GM21786 (cell line): ENCODE results near the gene GPR137B.
A peak's percentile ranks its signal among the peaks of the same experiment; 100 is the strongest.

Experiments
- ATAC-seq: cut with Tn5 transposase; IDR thresholded peaks from one replicate; pipeline ENCODE4 v1.9.1; 2021; ENCODE audit not compliant: unreplicated experiment

GPR137B gene

DNA sequence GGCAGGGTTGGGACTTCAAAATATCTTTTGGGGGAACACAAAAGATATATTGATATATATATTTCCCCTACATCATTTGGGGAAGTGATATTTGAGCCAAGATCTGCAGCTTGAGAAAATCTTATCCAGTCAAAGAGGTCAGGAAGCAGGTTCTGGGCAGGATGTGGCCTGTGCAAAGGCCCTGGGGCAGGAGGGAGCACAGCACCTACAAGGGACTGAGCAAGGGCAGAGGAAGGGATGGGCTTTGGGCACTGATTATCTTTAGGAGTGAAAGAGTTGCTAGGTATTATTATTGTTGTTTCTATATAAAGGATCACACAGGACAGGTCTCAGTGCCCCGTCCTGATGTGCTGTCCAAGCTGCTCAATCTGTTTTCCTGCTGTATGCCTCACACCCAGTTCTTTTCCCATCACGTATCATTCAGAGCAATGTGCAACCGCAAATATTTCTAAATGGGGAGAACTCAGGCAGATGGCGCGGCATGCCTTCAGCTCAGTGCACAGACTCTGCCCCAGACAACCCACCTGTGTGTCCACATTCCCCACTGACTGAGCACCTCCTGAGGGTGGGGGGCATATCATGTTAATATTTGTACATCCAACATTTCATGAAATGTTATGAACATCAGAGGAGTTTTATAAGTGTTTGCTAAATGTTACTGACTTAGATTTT lies 28.1 kb upstream of the GPR137B start:
- ATAC-seq = no peak

DNA sequence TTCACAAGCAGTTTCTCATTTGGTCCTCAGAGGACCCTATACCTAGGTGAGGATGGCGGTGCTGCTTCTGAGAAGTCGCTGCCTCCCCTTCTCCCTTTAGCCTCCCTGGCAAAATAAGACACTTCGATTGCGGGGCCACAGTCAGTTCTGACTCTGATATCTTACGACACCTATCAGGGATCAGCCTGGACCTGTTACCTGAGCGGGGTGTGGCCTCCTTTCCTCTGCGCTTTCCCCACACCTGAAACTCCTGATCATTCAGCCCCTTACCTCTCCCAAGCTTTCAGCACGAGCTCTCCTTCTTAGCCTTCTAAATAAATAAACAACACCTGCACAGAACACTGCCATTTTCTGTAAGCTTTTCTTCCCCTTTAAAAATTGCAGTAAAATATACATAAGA lies 24.6 kb upstream of the GPR137B start:
- ATAC-seq = no peak

DNA sequence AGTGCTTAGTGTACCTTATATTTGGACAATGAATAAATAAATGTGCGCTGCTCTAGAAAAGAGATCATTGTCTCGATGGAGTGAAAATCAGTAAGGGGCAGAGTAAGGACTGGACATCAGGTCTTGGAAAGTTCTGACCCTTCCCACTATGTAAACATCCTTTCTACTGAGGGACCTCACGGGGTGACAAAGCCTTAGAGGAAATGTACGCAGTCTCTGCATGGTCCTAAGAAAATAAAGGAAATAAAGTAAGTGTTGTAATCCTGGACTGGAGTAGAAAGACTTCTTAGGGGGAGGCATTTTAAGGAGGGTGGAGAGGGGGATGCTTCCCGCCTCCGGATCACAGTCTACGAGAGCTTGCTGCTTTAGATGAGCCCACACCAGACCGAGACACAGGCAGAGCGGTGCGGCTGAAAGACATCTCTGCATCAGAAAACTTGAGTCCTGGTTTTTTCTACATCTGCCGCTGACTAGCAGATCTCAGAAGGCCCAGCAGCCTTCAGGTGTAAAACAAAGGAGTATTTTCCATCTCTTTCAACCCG lies 22.3 kb upstream of the GPR137B start:
- no peak for ATAC-seq

- peak; percentile 47 for ATAC-seq
Observed at GRCh38 chr1:236120721-236121153, 21.6 kb upstream of the GPR137B start.

GRCh38 chr1:236122176-236122575 lies 20.2 kb upstream of the GPR137B start:
- ATAC-seq = peak; percentile 48

GRCh38 chr1:236123563-236123962 lies 18.8 kb upstream of the GPR137B start:
- peak; percentile 35 for ATAC-seq

- no peak for ATAC-seq
Observed at GRCh38 chr1:236124965-236125364, 17.4 kb upstream of the GPR137B start.

DNA sequence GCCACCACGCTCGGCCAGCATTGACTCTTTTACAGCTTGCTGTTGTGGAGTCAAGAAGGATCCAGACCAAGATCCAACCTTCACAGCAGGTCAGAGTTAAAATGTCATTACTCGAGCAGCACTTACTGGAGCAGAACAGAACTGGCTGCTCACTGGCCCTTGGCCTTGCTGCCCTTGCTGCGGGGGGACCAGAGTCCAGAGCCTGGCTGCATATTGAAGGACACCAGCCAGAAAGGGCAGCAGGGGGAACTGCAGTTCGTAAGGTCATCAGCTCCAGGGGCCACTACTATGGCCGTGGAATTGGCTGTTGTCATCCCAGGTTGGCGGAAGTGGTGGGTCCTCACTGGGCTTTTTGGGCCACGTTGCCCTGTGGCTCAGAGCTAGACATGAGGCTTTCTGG lies 15.3 kb upstream of the GPR137B start:
- no peak for ATAC-seq

GRCh38 chr1:236128646-236129178 lies 13.6 kb upstream of the GPR137B start:
- no peak for ATAC-seq

- ATAC-seq = no peak
Observed at GRCh38 chr1:236129306-236129705, 13.0 kb upstream of the GPR137B start.

- ATAC-seq = no peak
Observed at GRCh38 chr1:236130372-236130771, 12.0 kb upstream of the GPR137B start.

DNA sequence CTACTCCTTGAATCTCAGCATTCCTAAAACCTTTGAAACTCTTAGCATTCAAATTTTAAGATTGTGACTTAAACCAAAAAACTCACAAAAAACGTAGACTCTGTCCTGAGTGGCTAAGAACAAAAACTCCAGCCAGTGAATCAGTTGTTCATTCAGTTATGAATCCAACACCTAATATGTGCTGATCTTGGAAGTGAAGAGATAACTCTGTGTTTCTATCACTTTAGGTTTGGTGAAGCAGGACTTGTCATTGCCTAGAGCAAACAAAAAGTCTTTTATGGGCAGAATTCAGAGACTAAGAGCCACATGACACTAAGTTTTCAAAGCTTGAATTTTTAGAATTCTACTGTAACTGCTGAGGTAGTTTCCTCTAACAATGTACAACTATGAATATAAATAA lies 10.4 kb upstream of the GPR137B start:
- no peak for ATAC-seq

DNA sequence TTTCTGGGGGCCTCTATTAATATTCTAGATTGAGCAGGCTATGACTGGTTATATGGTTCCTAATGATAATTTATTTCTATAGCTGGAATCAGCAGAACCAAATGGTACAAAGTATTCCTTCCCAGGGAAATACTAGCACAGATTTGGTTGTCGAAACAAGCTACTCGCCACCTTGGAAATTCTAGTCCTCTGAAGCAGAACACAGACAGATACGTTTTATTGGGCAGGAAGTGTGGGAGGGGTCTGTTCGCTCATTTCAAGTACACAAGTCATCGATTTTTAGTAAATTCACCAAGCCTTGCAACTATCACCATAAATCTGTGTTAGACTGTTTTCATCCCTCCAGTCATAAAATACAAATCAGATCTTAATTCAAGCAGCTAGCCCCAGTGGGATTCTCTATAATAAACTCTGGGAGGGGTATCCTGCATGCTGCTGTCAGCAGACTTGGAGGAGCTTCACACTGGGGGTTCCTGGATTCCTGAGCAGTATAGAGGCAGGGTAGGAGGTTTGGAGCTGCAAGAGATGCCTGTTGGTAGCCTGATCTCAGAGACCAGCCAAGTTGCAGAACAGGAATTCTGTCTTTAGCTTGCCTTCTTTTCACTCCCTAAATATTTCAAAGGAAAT lies 9.8 kb upstream of the GPR137B start:
- no peak for ATAC-seq

DNA sequence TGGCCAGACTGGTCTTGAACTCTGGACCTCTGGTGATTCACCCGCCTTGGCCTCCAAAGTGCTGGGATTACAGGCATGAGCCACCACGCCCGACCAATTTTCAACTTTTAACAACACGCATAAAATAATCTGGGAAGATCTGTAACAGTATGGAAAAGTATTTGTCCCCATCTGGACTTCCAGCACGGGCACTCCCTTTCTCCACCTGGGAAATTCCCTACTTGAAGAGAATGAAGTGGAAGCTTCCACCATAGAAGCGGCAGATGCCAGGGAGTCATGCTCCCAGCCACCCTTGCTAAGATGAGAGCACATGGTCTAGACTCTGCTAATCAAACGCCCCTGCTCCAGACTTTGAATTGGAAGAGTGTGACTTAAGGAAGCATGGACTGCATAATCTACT lies 9.0 kb upstream of the GPR137B start:
- ATAC-seq = no peak

DNA sequence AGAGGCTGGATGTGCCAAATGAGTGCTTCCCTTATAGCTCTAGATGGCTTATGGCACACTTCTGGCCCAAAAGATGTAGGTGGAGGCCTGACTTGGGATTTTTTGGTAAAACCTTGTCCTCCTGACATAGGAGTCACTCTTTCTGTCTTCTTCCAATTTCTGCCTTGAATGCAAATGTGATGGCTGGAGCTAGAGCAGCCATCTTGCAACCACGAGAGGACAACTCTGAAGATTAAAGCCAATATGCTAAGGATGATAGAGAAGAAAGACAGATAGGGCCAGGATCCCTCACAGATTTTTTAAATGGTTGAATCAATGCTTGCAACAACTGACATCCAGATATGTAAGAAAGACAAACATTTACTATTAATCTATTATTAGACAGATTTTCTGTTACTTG lies 8.5 kb upstream of the GPR137B start:
- no peak for ATAC-seq

GRCh38 chr1:236137285-236137852 lies 5.0 kb upstream of the GPR137B start:
- ATAC-seq = no peak

- ATAC-seq = no peak
Observed at GRCh38 chr1:236139495-236139894, 2.8 kb upstream of the GPR137B start.

DNA sequence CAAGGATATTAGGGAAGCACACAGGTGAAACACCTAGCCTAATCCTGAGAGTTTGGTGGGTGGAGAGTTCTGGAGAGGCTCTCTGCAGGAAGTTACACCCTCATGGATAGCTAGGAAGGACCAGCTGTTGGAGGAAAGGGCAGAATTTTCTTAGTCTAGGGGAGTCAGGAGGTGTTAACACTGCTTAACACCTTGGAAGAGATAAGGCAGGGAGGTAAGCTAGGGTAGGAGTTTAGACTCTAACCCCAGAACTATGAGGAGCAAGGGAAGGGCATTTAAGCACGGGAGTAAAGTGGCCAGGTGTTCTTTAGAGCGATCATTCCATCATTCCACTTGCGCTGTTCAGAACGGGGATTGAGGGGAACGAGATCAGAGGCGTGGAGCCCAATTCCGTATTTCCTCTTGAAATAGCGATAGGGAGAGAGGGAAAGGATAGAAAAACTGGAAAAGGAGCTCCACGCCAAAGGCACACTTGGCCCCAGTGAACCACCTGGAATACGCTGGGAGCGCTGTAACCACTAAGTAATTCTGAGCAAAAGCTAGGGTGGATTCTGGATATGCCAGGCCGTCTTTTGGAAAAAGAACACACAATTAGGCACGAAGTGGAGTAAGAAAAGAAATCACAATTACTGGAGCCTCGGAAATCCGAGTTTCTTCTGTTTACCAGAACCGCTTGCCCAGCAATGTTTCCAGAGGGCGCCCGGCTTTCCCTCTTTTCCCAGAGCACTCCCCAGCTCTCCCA lies 1.5 kb upstream of the GPR137B start:
- no peak for ATAC-seq

DNA sequence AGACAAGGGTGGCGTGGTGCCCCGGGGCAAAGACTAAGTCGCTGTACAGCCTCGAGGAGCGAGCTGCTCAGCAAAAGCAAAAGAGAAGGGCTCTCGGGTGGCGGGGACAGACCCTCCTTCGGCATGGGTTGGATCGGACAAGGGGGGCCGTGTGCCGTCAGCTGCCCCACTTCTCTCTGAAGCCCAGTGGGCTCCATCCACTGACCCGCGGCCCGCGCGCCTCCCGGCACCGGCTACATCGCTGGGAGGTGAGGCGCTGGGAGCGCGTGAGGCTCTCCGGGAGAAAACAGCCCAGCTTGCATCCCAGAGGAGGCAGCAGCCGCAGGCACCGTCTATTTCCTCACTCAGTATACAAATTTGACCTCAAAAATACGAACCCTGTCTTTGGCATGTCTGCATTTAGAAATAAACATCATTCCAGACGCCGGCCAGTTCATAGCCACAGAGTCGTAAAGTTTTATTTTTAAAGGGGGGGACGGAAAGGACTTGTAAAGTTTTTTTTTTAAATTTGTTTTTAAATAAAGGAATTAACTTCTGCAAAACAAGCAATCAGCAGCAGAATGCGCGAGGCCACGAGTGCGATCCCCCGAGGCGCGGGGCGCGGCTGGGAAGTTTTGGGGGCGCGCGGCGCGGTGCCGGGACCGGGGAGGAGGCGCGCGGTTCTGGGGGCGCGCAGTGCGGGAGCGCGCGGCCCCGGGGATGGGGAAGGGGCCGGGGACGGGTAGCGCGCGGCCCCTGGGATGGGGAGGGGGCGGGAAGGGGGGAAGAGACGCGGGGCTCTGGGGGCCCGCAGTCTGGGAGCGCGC lies 689 bp upstream of the GPR137B start:
- peak; percentile 9 for ATAC-seq

GRCh38 chr1:236143104-236143948 lies 987 bp downstream of the GPR137B start:
- peak; percentile 23 for ATAC-seq
